H9 (cell line): ENCODE measurements around the gene DHX58. TPM values are rescaled to one million over a fixed set of nuclear protein-coding genes. Genes with fewer than 3 reads are reported as not detected.

Experiments used
- DNase-seq: peaks from one replicate; pipeline ENCODE4 v3.0.0-alpha.2; 2017
- H2AFZ ChIP-seq: one replicate; pipeline ENCODE4 v1.6.1; 2013; ENCODE audit warnings: mild to moderate bottlenecking, low read length, control low read depth, moderate library complexity
- H2AK5ac ChIP-seq: 2 replicates; pipeline ENCODE4 v1.6.1; 2013; ENCODE audit warnings: low read length, control low read depth, mixed read lengths; ENCODE audit not compliant: insufficient read length
- H2BK120ac ChIP-seq: one replicate; pipeline ENCODE4 v1.6.1; 2013; ENCODE audit warnings: low read depth, mild to moderate bottlenecking, low read length, control low read depth, inconsistent platforms; ENCODE audit not compliant: poor library complexity, severe bottlenecking
- H2BK12ac ChIP-seq: 2 replicates; pipeline ENCODE4 v1.6.1; 2013; ENCODE audit warnings: low read length, control low read depth, mixed read lengths, low read depth; ENCODE audit not compliant: insufficient read length
- H2BK15ac ChIP-seq: 2 replicates; pipeline ENCODE4 v1.6.1; 2013; ENCODE audit warnings: low read depth, low read length, control low read depth
- H2BK20ac ChIP-seq: one replicate; pipeline ENCODE4 v1.6.1; 2013; ENCODE audit warnings: low read depth, mild to moderate bottlenecking, low read length, control low read depth, inconsistent platforms; ENCODE audit not compliant: poor library complexity, severe bottlenecking
- H2BK5ac ChIP-seq: 2 replicates; pipeline ENCODE4 v1.6.1; 2013; ENCODE audit warnings: low read length, control low read depth, mixed read lengths; ENCODE audit not compliant: insufficient read length
- H3K14ac ChIP-seq: 2 replicates; pipeline ENCODE4 v1.6.1; 2013; ENCODE audit warnings: low read length, control low read depth; ENCODE audit not compliant: insufficient read depth
- H3K18ac ChIP-seq: 2 replicates; pipeline ENCODE4 v1.6.1; 2013; ENCODE audit warnings: low read depth, mild to moderate bottlenecking, mixed read lengths, low read length, control low read depth; ENCODE audit not compliant: insufficient read length
- H3K23ac ChIP-seq: 2 replicates; pipeline ENCODE4 v1.6.1; 2013; ENCODE audit warnings: low read length, control low read depth, mixed read lengths, low read depth; ENCODE audit not compliant: insufficient read length
- H3K23me2 ChIP-seq: 2 replicates; pipeline ENCODE4 v1.6.1; 2013; ENCODE audit warnings: low read depth, mild to moderate bottlenecking, mixed read lengths, low read length, control low read depth; ENCODE audit not compliant: insufficient read length, poor library complexity, severe bottlenecking
- H3K27ac ChIP-seq: 2 replicates; pipeline ENCODE4 v1.5.1; 2013; ENCODE audit warnings: low read length, control low read depth, mixed read lengths, low read depth; ENCODE audit not compliant: insufficient read length
- H3K27me3 ChIP-seq: 2 replicates; pipeline ENCODE4 v1.6.1; 2013; ENCODE audit warnings: low read length, control low read depth, inconsistent platforms; ENCODE audit not compliant: insufficient read depth
- H3K4ac ChIP-seq: 2 replicates; pipeline ENCODE4 v1.6.1; 2013; ENCODE audit warnings: low read depth, mild to moderate bottlenecking, control low read depth, inconsistent platforms, low read length, moderate library complexity
- H3K4me1 ChIP-seq: 2 replicates; pipeline ENCODE4 v1.6.1; 2013; ENCODE audit warnings: low read length, control low read depth, inconsistent platforms; ENCODE audit not compliant: insufficient read depth
- H3K4me2 ChIP-seq: 2 replicates; pipeline ENCODE4 v1.6.1; 2013; ENCODE audit warnings: low read length, control low read depth, mixed read lengths; ENCODE audit not compliant: insufficient read length, insufficient read depth
- H3K56ac ChIP-seq: 2 replicates; pipeline ENCODE4 v1.6.1; 2013; ENCODE audit warnings: low read depth, mild to moderate bottlenecking, mixed read lengths, low read length, control low read depth; ENCODE audit not compliant: insufficient read length
- H3K79me1 ChIP-seq: 2 replicates; pipeline ENCODE4 v1.6.1; 2013; ENCODE audit warnings: low read depth, mild to moderate bottlenecking, moderate library complexity, low read length, control low read depth, inconsistent platforms; ENCODE audit not compliant: insufficient read depth, poor library complexity, severe bottlenecking
- H3K79me2 ChIP-seq: 2 replicates; pipeline ENCODE4 v1.6.1; 2013; ENCODE audit warnings: low read length, control low read depth, inconsistent platforms; ENCODE audit not compliant: insufficient read depth
- H3K9ac ChIP-seq: 2 replicates; pipeline ENCODE4 v1.6.1; 2013; ENCODE audit warnings: low read length, control low read depth, mixed read lengths; ENCODE audit not compliant: insufficient read length; ENCODE audit errors: extremely low read depth
- H3K9me3 ChIP-seq: one replicate; pipeline ENCODE4 v1.6.1; 2013; ENCODE audit warnings: low read depth, low read length, inconsistent platforms; ENCODE audit not compliant: control insufficient read depth
- H3T11ph ChIP-seq: one replicate; pipeline ENCODE4 v1.6.1; 2013; ENCODE audit warnings: mild to moderate bottlenecking, low read length, control low read depth, inconsistent platforms
- H4K20me1 ChIP-seq: one replicate; pipeline ENCODE4 v1.6.1; 2013; ENCODE audit not compliant: control insufficient read depth, insufficient read length, insufficient read depth
- H4K5ac ChIP-seq: 2 replicates; pipeline ENCODE4 v1.6.1; 2013; ENCODE audit warnings: low read depth, mild to moderate bottlenecking, mixed read lengths, low read length, control low read depth; ENCODE audit not compliant: insufficient read length
- H4K8ac ChIP-seq: replicated peaks from 2 replicates; pipeline ENCODE4 v1.6.1; 2013; ENCODE audit warnings: low read length, control low read depth, mixed read lengths, low read depth; ENCODE audit not compliant: insufficient read length
- H4K91ac ChIP-seq: 2 replicates; pipeline ENCODE4 v1.6.1; 2013; ENCODE audit warnings: low read depth, mild to moderate bottlenecking, moderate library complexity, mixed read lengths, low read length, control low read depth; ENCODE audit not compliant: insufficient read length
- H3K27ac Mint-ChIP-seq, 3 experiments: 2 replicates in 2 of 3; 3 replicates in 1 of 3; pipeline ENCODE4 v1.8.0; 2020 to 2021; ENCODE audit warnings: mixed read lengths in 3 of 3, mild to moderate bottlenecking in 1 of 3, moderate library complexity in 1 of 3
- H3K27me3 Mint-ChIP-seq: 2 replicates; pipeline ENCODE4 v1.8.0; 2021; ENCODE audit warnings: low read depth, mild to moderate bottlenecking, moderate library complexity, mixed read lengths
- H3K36me3 Mint-ChIP-seq, 3 experiments: 2 replicates in 2 of 3; 3 replicates in 1 of 3; pipeline ENCODE4 v1.8.0; 2020 to 2021; ENCODE audit warnings: low read depth in 3 of 3, mixed read lengths in 3 of 3; ENCODE audit not compliant: insufficient read depth in 1 of 3
- H3K4me1 Mint-ChIP-seq, 2 experiments: 2 replicates each; pipeline ENCODE4 v1.8.0; 2020; ENCODE audit warnings: mixed read lengths in 2 of 2
- H3K4me3 Mint-ChIP-seq, 2 experiments: 2 replicates in 1 of 2; 3 replicates in 1 of 2; pipeline ENCODE4 v1.8.0; 2020 to 2021; ENCODE audit warnings: mild to moderate bottlenecking in 2 of 2, mixed read lengths in 2 of 2, moderate library complexity in 1 of 2
- H3K9me3 Mint-ChIP-seq, 2 experiments: 2 replicates in 1 of 2; 3 replicates in 1 of 2; pipeline ENCODE4 v1.8.0; 2020; ENCODE audit warnings: mild to moderate bottlenecking in 2 of 2, mixed read lengths in 2 of 2, moderate library complexity in 1 of 2
- WGBS: extraction: QIAGEN DNeasy Blood & Tissue Kit; methylation state at CpG from one replicate; pipeline ENCODE4 v1.1.7; 2013; ENCODE audit warnings: missing lambda C conversion rate, low lambda C conversion rate, mixed read lengths; ENCODE audit not compliant: insufficient read length; ENCODE audit errors: extremely low coverage; 5-methylcytosine and 5-hydroxymethylcytosine counted together
- total RNA-seq: library from RNA; stranded (reverse); gene quantifications from 2 replicates; pipeline ENCODE4 v1.2.1, GENCODE V29; 2021
- TF ChIP-seq, protein P1 (sequence below): fragments of 200-600 bp; sonication (generic); conservative IDR thresholded peaks from 3 replicates; pipeline ENCODE4 v1.8.0; 2021; ENCODE audit warnings: antibody characterized with exemption, mild to moderate bottlenecking

The DHX58 gene
- total RNA-seq, 1 experiment from 2014 or later, result 3.9 TPM

GRCh38 chr17:42133461-42134041, 21.0 kb upstream of the DHX58 start:
- no peak overlapping the region for H2AFZ ChIP-seq
- no peak overlapping the region for H4K8ac ChIP-seq
- no peaks in the 10 kb centered on the region for H3K27me3 ChIP-seq
- no peak overlapping the region for H2BK120ac ChIP-seq
- no peak overlapping the region for H3K27ac ChIP-seq
- no peak overlapping the region for H3K9ac ChIP-seq
- H4K5ac ChIP-seq, result no peak overlapping the region
- no peak overlapping the region for H2BK5ac ChIP-seq
- H3K9me3 ChIP-seq, result no peaks in the 10 kb centered on the region
- no peak for DNase-seq
- peak overlapping the region; percentile 12 to 61 (median 58); a peak in 2 of 7 replicates for H3K27ac Mint-ChIP-seq
- no peak overlapping the region for H2AK5ac ChIP-seq
- no peak overlapping the region for H3K23ac ChIP-seq
- no peaks in the 10 kb centered on the region for H3K9me3 Mint-ChIP-seq
- TF ChIP-seq, protein P1, sequence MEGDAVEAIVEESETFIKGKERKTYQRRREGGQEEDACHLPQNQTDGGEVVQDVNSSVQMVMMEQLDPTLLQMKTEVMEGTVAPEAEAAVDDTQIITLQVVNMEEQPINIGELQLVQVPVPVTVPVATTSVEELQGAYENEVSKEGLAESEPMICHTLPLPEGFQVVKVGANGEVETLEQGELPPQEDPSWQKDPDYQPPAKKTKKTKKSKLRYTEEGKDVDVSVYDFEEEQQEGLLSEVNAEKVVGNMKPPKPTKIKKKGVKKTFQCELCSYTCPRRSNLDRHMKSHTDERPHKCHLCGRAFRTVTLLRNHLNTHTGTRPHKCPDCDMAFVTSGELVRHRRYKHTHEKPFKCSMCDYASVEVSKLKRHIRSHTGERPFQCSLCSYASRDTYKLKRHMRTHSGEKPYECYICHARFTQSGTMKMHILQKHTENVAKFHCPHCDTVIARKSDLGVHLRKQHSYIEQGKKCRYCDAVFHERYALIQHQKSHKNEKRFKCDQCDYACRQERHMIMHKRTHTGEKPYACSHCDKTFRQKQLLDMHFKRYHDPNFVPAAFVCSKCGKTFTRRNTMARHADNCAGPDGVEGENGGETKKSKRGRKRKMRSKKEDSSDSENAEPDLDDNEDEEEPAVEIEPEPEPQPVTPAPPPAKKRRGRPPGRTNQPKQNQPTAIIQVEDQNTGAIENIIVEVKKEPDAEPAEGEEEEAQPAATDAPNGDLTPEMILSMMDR, result no peak
- no peaks in the 10 kb centered on the region for H3K23me2 ChIP-seq
- peaks cover 5% of the 10 kb centered on the region; the same call in 1 of the 2 replicates for H3K4me1 ChIP-seq
- H2BK12ac ChIP-seq, result no peak overlapping the region
- peaks cover 2% of the 10 kb centered on the region; the same call in 1 of the 2 replicates for H3K79me2 ChIP-seq
- no peak overlapping the region for H3K4me2 ChIP-seq
- peaks cover 8 to 36% (median 20%) of the 10 kb centered on the region in 3 experiments; a peak in 6 of 7 replicates for H3K36me3 Mint-ChIP-seq
- H3K4ac ChIP-seq, result no peak overlapping the region
- no peak overlapping the region for H3K14ac ChIP-seq
- H2BK20ac ChIP-seq, result no peak overlapping the region
- no peak overlapping the region for H2BK15ac ChIP-seq
- no peak overlapping the region for H3T11ph ChIP-seq
- H4K91ac ChIP-seq, result no peak overlapping the region
- no peak overlapping the region for H3K18ac ChIP-seq
- H3K4me3 Mint-ChIP-seq, result no peak overlapping the region
- no peak overlapping the region for H3K56ac ChIP-seq
- H3K27me3 Mint-ChIP-seq, result no peaks in the 10 kb centered on the region
- WGBS, result no CpG with 5 or more reads among the region's 4 CpGs
- peaks cover 29 to 36% of the 10 kb centered on the region in 2 experiments for H3K4me1 Mint-ChIP-seq
- no peaks in the 10 kb centered on the region for H4K20me1 ChIP-seq
- peaks cover 8% of the 10 kb centered on the region for H3K79me1 ChIP-seq
